Lower leg skin (tissue), 3 donors: ENCODE measurements around the gene CAB39.

Experiments used
- CTCF ChIP-seq, 3 donors: fragments of 450-650 bp; IDR thresholded peaks; one replicate each; pipeline ENCODE4 v1.5.1; 2016; ENCODE audit warnings: antibody characterized with exemption in 3 of 3, mild to moderate bottlenecking in 3 of 3, moderate library complexity in 2 of 3
- POLR2A ChIP-seq, 2 donors: fragments of 450-650 bp; IDR thresholded peaks; one replicate each; pipeline ENCODE4 v1.6.1; 2016 to 2017; ENCODE audit warnings: antibody characterized with exemption in 2 of 2, mild to moderate bottlenecking in 1 of 2, moderate library complexity in 1 of 2

DNA sequence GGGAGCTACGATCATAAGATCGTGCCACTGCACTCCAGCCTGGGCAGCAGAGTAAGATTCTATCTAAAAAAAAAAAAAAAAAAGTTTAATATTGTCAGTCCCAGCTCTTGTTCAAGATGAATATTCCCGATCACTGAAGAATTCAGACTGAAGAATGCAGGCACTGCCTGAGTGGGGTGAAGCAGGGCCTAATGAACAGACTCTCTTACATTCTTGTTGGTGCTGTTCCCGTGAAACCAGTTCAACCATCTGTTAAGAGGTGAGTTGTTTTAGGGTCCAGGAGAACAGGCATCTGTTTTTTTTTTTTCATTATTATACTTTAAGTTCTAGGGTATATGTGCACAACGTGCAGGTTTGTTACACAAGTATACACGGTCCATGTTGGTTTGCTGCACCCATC is 17.1 kb upstream of the CAB39 start:
- TF ChIP-seq CTCF (IDR thresholded peaks at IDR 0.05) (no peak), POLR2A (IDR thresholded peaks at IDR 0.05) (no peak)
